Measurements from ENCODE around the gene BBS9. TPM values are rescaled to one million over a fixed set of nuclear protein-coding genes. Genes with fewer than 3 reads are reported as not detected.

The BBS9 gene
- total and polyA plus RNA-seq, 7 donors = 2.4 to 36.6 (median 30.5) TPM

DNA sequence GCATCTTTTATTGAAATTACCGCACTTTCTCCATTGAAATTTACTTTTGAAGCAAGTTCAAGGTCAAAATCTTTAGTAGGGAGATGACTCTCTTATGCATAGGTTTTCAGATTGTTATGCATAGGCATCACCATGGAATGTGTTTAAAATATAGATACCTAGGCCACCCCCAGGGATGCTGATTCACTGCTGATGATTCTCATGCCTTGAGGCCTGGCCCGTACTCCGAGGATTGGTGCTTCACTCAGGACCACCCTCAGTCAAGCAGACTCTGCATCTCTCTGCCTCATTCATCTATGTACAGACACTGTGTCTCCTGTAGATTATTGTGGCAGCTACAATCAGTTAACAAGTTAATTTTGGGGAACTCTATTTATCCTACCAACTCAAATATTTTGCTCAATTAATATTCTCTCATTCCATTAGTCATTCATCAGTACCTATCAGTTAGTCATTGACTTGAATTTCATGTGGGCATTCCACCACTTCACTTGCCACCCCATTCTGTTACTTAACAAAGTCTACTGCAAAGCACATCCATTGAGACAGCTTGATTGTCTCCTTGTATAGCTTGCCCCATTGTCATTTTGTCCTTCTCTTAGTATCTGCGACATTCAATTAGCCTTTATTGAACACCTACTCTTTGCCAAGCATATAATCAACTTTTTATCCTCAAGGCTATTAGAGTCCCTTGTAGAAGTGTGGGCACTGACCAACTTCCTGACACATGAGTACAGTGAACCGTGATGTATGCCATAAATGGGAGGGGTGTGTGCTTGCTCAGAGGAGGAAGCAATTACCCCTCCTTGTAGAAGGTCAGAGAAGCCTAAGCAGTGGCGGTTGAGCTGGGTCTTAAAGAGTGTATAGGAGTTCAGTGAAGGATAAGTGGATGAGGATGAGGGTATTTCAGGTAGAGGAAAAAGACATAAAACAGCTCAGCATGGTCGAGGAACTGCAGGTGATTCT, 520.4 kb downstream of the BBS9 start:
- no peak overlapping the region for H3K27ac ChIP-seq
- H3K4me1 ChIP-seq = peaks cover 0 to 25% (median 9%) of the 10 kb centered on the region in 4 donors
- no peak for TF ChIP-seq EP300 (IDR thresholded peaks at IDR 0.05)
- no peak for TF ChIP-seq POLR2AphosphoS5 (IDR thresholded peaks at IDR 0.05)
- TF ChIP-seq POLR2A (IDR thresholded peaks at IDR 0.05) = no peak
- TF ChIP-seq, protein P1, sequence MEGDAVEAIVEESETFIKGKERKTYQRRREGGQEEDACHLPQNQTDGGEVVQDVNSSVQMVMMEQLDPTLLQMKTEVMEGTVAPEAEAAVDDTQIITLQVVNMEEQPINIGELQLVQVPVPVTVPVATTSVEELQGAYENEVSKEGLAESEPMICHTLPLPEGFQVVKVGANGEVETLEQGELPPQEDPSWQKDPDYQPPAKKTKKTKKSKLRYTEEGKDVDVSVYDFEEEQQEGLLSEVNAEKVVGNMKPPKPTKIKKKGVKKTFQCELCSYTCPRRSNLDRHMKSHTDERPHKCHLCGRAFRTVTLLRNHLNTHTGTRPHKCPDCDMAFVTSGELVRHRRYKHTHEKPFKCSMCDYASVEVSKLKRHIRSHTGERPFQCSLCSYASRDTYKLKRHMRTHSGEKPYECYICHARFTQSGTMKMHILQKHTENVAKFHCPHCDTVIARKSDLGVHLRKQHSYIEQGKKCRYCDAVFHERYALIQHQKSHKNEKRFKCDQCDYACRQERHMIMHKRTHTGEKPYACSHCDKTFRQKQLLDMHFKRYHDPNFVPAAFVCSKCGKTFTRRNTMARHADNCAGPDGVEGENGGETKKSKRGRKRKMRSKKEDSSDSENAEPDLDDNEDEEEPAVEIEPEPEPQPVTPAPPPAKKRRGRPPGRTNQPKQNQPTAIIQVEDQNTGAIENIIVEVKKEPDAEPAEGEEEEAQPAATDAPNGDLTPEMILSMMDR (IDR thresholded peaks at IDR 0.05) = no peak
- intact Hi-C loops (cut with DNase I) = no loop called here
- DNase-seq = no peak
- 58 to 77% methylated on average over 7 of the region's 7 CpGs for WGBS, 2 donors
- no peaks in the 10 kb centered on the region for H3K36me3 ChIP-seq
- no peaks in the 10 kb centered on the region for H3K9me3 ChIP-seq
- H3K4me3 ChIP-seq = no peak overlapping the region
- no peaks in the 10 kb centered on the region for H3K27me3 ChIP-seq

DNA sequence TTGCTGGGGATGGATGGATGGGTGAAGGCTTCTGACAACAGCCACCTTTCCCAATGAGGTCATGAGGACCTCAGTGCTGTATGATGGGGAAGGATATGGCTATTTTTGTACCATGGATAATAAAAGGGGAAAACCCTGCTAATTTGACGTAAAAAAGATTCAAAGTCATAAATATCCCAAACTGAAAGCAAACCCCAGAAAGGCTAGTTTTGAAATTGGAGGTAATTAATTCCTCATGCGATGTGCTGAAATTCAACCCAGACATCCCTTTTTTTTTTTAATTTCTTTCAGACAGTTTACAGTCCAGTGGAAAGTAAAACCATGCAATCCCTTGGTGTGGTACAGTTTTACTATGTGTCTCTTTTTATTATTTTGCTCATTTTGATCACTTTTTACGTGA, 521.5 kb downstream of the BBS9 start:
- H3K4me3 ChIP-seq = no peak overlapping the region
- intact Hi-C loops (cut with DNase I) = no loop called here
- no peaks in the 10 kb centered on the region for H3K9me3 ChIP-seq
- WGBS, 2 donors = 94 to 96% methylated on average over 3 of the region's 3 CpGs
- H3K4me1 ChIP-seq = peaks cover 0 to 16% (median 6%) of the 10 kb centered on the region in 4 donors
- H3K27me3 ChIP-seq = no peaks in the 10 kb centered on the region
- H3K27ac ChIP-seq = no peak overlapping the region
- TF ChIP-seq POLR2AphosphoS5 (IDR thresholded peaks at IDR 0.05) (no peak), EP300 (IDR thresholded peaks at IDR 0.05) (no peak), POLR2A (IDR thresholded peaks at IDR 0.05) (no peak)
- TF ChIP-seq, protein P1 (IDR thresholded peaks at IDR 0.05) = no peak
- DNase-seq = no peak
- H3K36me3 ChIP-seq = no peaks in the 10 kb centered on the region

DNA sequence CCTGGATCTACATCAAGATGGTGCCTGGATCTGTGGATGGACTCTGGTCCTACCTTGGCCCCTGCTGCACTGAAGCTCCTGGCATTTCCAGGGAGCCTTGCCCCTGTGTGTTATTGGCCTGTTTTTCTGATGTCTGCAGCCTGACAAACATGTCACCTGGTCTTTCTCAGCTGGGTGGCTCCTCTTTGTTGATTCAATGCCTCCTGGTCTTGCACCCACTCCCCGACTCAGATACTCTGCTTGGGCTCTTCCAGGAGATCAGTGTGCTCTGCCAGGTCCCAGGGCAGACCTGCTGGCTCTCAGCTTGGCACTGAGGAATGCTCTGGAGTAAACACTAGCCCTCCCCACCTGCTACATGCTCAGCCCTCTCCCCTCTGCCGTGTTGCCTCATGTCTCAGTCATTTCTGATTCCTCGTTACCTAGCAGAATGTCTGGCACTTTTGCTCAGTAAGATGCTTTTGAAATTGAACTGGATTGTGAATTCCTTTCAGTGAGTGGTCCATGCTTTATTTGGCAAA, 522.7 kb downstream of the BBS9 start:
- no peak for DNase-seq
- H3K4me1 ChIP-seq = peaks cover 0 to 4% (median 1%) of the 10 kb centered on the region in 4 donors
- WGBS, 2 donors = 87 to 89% methylated on average over 3 of the region's 3 CpGs
- no peaks in the 10 kb centered on the region for H3K27me3 ChIP-seq
- no peak overlapping the region for H3K27ac ChIP-seq
- H3K4me3 ChIP-seq = no peak overlapping the region
- no peaks in the 10 kb centered on the region for H3K9me3 ChIP-seq
- H3K36me3 ChIP-seq = no peaks in the 10 kb centered on the region
- intact Hi-C loops (cut with DNase I) = no loop called here
- no peak for TF ChIP-seq EP300 (IDR thresholded peaks at IDR 0.05)
- TF ChIP-seq, protein P1 (IDR thresholded peaks at IDR 0.05) = no peak

DNA sequence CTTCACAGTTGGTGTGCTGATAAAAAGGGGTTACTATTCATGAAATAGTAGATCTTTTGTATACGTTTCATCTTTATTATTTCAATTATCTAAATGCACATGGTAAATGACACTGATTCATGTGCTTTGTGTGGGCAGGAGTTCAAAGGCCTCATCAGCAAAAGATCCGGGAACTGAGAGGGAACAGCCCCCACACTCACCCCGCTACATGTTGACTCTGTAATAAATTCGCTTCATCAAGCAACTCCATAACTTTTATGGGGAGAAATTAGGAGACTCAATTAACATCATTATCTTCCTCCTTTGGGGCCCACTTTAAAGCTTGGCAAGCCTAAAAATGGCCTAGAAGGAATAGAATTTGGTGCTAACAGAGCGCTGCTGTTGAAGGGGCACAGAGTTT, 525.3 kb downstream of the BBS9 start:
- TF ChIP-seq POLR2AphosphoS5 (IDR thresholded peaks at IDR 0.05) (no peak), POLR2A (IDR thresholded peaks at IDR 0.05) (no peak)
- TF ChIP-seq, protein P1 (IDR thresholded peaks at IDR 0.05) = no peak
- intact Hi-C loops (cut with DNase I) = no loop called here

More for the DNA sequence above, 525.3 kb downstream of the BBS9 start:
- Histone ChIP-seq H3K4me3 (no peak overlapping the region), H3K36me3 (no peaks in the 10 kb centered on the region), H3K4me1 (no peaks in the 10 kb centered on the region), H3K27me3 (no peaks in the 10 kb centered on the region), H3K9me3 (no peaks in the 10 kb centered on the region), H3K27ac (no peak overlapping the region)
- no peak for DNase-seq
- 77 to 82% methylated on average over 5 of the region's 5 CpGs for WGBS, 2 donors

Small RNA genes lying within 50 kb of the gene (small RNA-seq; reads per million reads assigned to genes)
- gene AC007312.1 = 0 reads per million in 3 donors
- gene AC074338.1 = 0 reads per million in 3 donors
- gene RNA5SP229 = 0.06 to 0.43 (median 0.07) reads per million in 3 donors

Other genes with a start within 250 kb of the BBS9 start
- gene KBTBD2, start 237.8 kb upstream of the BBS9 start, total RNA-seq = 10 to 100 TPM; 28.5 to 39.7 (median 37.5) TPM
- 10 to 100 TPM; 14.1 to 19.8 (median 16.0) TPM for gene KBTBD2, start 237.8 kb upstream of the BBS9 start, polyA plus RNA-seq
- 100 to 1,000 TPM in 2 of 4 donors, 10 to 100 TPM in 2; 79.6 to 161 (median 114) TPM for gene FKBP9, start 172.1 kb upstream of the BBS9 start, total RNA-seq
- 10 to 100 TPM; 12.3 to 39.2 (median 19.2) TPM for gene FKBP9, start 172.1 kb upstream of the BBS9 start, polyA plus RNA-seq
- 10 to 100 TPM; 20.6 to 29.6 (median 28.0) TPM for gene NT5C3A, start 66.8 kb upstream of the BBS9 start, total RNA-seq
- 100 to 1,000 TPM in 1 of 3 donors, 10 to 100 TPM in 2; 86.5 to 270 (median 96.1) TPM for gene NT5C3A, start 66.8 kb upstream of the BBS9 start, polyA plus RNA-seq
- gene RP9, start 20.2 kb upstream of the BBS9 start, total RNA-seq = 10 to 100 TPM in 2 of 4 donors, 1 to 10 TPM in 2; 6.9 to 24.6 (median 9.2) TPM
- gene RP9, start 20.2 kb upstream of the BBS9 start, polyA plus RNA-seq = 10 to 100 TPM in 2 of 3 donors, 1 to 10 TPM in 1; 6.6 to 15.5 (median 10.8) TPM